HG02798 (cell line): ENCODE results near the gene RNF43.
"Not testable (repeated sequence)": the region's sequence is repeated elsewhere in the genome, so short reads cannot be mapped to it uniquely, and the experiment has no call there.

Experiments used
- ATAC-seq: cut with Tn5 transposase; IDR thresholded peaks from one replicate; pipeline ENCODE4 v1.9.1; 2021; ENCODE audit warnings: mild to moderate bottlenecking; ENCODE audit not compliant: unreplicated experiment, poor library complexity

RNF43 gene

DNA sequence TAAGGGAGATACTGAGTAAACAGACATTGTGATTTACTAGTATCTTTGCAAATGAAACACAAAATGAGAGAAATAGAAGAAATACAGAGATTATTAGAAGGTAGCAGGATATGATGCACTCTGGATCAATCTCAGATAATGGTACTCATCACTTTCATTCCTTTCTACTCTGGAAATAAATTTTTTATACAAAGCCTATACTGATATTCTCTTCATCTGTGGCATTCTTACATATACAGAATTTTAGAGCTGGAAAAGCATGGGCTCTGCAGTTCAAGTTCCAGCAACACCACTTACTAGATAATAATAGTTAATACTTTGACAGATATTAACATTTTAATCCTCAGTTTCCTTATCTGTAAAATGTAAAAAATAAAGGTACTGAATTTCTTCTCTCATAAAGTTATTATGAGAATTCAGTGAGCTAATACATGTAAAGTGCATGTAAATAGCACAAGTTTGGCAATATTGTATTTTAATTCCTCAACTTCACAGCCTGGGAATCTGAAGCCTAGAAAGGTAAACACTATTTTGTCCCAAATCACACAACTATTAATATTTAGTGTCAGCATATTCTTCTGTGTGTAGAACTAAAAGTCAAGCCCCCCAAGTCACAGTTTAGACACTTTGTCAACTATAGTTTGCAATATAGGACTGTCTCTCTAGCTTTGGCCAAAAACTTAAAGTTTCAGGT is 6.5 kb downstream of the RNF43 start:
- no peak for ATAC-seq

DNA sequence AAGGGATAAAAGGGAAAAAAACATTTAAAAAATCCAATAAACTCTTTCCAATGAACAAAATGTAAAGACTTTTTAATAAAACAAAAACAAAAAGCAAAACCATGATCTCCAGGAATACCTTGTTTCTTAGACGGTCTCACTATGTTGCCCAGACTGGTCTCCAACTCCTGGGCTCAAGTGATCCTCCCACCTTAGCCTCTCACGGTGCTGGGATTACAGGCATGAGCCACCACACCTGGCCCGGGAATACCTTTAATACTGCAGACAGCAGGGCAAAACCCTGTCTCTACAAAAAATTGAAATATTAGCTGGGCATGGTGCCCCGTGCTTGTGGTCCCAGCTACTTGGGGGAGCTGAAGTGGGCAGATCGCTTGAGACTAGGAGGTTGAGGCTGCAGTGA is 7.9 kb downstream of the RNF43 start:
- ATAC-seq, result no peak

DNA sequence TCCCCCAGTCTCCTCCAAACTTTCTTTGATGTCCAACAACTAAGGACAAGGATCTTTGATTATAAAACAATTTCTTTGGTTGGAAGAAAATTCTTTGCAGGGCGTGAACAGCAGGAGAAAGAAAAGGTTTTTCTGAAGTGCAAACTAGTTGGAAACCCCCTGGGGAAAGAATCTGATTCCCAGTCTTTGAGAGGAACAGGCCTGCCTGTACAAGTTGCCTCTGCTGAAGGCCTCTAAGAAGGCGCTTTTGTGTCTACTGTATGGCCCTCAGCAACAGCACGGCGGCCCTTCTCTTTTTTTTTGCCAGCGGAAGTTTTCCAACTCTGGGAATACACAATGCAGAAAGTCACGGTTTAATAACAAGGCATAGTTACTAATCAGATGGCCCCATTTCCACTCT is 14.0 kb downstream of the RNF43 start:
- ATAC-seq, result no peak

DNA sequence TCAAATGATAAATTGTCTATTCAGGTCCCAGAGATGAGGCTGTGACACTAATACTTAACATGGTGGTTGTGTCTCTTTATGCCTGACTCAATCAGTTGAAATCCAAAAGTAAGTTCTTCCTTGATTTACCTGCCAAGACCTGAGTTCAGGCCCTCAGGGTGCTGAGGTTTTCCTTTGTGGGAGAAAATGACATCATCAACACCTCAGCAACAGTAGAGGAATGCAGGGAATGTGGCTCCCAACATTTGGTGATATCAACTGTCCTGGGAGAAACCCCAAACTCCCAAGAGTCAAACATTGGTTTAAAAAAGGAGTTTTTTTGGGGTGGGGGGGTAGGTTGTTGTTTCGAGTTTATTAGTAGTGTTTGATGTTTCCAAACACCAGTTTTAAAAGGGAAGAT is 14.7 kb downstream of the RNF43 start:
- no peak for ATAC-seq

DNA sequence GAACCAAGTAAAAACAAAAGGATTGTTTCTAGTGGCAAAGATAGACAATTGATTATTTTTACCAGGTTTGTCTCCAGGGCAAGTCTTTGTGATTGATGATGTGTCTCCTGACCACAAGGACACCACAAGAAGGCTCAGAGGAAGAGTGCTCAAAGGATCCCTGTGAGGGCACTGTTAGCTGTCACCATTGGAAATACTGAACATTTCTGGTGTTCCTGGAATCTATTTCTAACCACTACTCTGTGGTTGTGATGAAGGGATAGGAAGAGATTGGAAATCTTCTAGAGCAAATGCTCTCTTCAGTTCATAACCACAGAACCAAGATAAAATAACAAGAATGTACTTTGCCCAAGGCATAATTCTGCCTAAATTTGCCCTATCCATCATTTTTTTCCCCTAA is 15.3 kb downstream of the RNF43 start:
- no peak for ATAC-seq

DNA sequence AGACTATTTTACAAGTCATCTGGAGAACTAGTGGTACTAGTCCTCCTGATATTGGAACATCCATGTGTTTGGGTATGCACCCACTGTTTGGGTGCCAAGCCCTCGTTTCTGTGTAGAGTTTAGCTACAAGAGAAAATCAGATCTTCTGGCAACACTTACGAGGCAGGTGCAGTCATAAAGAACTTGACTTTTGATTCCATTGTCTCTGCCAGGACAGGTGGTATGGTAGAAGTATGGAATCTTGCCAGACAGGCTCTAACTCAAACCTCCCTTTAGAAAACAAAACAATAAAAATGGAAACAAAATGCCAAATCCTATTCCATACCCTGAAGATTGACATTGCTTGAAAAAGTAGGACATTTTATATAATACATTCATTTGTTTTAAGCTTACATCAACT is 16.0 kb downstream of the RNF43 start:
- ATAC-seq, result no peak

DNA sequence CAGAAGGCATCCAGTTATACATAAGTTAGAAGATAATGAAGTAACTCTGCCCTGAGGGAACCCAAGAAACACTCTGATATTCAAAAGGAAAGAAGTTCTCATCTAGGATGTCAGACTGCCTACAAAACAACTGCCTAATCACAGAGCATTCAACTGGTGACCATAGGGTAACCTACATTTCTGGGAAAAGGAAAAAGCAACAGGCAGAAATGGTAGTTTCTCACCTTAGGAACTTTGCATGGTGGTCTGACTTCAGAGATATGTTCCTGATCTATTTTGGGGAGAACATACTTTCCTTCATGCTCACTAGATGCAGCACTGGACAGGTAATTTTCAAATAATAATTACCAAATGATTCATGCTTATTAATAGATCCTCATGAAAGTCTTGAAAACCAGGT is 16.5 kb downstream of the RNF43 start:
- ATAC-seq, result no peak

DNA sequence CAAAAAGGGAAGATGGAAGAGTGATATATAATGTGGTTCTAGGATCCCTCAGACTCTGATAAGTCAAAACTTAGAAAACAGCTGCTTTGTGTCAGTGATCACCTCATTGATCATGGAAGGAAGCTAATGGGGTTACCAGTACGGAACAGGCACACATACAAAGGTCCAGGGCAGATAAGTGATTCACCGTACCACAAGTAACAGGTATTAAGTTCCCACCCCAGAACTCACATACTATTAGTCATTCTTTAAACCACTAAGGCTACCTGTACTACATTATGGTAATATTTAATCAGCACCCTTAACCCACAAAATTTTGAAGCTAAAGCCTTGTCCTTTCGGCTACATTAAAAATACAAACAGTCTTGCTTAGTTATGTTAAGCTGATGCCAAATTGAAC is 17.4 kb downstream of the RNF43 start:
- no peak for ATAC-seq

DNA sequence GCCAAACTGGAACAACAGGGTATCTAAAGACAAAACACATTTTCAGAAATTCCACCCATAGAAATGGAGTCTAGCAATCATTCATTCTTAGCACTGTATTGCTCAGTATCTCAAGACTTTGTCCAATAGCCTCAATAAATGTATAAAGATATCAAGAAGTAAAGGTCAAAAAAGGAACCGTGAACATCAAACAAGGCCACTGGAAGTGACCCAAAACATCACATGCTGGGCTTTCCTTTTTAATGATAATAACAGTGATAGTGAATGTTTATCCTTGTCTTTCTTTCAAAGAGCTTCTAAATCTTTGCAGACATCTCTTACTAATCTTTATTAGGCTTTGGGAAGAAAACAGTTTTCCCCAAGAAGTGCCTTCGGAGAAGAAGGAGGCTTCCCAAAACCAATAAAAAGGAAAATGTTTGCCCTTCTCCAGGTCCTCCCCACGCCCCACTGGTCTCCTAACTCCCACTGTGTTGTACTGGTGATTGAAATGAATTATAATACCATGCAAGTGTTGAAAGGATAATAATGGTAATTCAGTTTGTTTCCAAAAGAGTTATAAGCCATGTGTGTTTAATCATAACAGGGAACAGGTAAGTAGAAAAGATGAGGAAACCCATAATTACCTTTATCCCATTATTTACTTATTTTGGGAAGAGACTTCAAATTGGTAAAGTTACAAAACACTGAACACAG is 18.6 kb downstream of the RNF43 start:
- ATAC-seq, result no peak

DNA sequence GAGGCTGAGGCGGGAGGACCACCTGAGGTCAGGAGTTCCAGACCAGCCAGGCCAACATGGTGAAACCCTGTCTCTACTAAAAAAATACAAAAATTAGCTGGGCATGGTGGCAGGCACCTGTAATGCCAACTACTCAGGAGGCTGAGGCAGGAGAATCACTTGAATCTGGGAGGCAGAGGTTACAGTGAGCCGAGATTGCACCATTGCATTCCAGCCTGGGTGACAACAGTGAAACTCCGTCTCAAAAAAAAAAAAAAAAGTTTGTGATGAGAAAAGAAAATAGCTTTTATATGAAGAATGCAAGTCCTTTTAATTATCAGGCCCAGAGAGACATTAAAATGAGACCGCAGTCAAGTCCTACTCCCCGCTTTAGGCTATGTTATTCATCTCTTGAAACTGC is 19.9 kb downstream of the RNF43 start:
- ATAC-seq, result not testable (repeated sequence)

DNA sequence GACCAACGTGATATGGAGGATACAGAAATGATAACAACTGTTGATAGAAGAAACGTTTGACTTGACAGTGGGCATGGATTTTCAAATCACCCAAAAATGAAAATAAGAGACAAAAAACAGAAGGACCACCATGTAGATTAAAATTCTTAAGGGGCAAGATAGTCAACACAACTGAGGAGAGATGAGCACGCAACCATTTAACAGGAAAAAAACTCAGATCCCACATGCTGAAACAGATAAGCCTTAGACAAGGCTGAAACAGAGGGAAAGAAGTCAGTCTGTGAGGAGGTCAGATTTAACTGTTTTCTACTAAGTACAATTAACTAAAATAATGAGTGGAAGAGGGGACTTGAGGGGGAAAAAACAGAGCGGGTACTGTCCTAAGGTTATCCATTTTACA is 21.2 kb downstream of the RNF43 start:
- no peak for ATAC-seq

DNA sequence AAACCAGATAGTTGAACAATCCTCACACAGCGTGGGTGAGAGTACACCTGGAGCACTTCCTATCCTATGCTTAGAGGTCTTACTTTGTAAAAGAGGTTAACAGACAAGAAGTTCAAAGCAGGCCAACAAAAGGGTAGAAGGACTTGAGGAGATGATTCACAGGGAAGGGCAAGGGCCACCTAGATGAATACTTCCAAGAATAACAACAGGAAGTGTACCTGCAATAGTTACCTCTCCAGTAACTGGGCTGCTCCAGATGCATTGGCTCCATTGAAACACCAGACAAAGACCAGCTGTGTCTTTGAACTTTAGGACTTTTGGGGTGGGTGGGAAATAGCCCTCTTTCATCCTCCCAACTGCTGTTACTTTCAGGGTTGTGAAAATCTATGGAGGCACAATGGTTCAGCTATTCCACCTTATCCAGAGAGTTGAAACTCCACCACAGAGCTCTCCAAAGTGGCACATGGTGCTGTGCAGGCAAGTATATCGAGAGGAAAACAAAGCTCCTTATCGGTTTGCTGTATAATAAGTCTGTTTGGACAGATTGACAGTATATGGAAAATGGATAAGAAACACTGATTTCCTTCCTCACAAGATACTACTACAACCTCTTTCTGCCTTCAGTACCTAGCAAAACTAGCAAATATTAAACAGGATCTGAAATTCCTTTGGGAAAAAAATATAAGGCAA is 22.7 kb downstream of the RNF43 start:
- no peak for ATAC-seq

DNA sequence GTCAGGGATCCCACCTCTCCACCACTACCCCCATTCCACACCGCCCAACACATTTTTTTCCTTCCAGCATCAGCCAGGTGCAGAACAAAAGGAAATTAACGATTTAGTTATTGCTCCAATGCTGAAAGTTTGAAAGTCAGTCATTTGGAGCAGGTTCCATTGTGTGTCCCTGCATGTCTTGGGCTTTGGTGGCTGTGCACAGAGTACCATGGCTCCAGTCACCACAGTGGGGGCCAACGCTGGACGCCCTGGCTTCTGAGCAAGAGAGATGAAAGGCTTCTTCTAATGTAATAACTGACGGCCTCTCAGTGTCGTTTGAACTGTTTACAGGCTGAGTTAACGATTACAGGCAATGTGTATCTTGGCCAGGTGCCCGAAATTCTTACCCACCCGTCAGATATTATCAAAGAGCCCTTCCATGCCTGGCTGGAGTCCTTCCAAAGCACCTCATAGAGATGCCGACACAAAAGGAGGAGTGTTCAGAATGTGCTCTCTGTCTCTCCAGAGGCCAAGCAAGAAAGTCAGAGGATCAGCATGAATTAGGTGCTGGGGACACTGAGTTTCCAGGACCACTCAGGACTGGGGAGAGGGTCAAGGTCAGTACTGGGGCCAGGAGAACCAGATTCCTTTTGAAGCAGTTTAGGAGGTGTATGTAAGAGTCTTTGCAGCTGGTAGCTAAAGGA is 25.9 kb downstream of the RNF43 start:
- ATAC-seq, result no peak

DNA sequence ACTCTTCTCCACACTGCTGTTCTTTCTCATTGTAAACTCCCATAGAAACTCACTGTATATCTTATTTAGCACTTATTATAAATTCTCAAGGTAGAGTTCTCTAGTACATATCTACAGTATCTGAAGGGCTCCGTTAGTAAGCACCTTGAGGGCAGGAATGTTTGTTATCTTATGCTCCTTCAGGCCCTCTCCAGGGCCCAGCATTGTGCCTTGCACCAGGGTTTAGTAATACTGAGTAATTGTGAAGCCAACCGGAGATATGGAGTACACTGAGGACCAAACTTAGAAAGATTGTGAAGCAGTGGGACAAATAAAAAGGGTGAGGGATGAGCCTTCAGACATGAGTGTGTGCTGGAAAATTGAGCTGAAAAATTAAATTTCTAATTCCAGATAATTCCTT is 26.4 kb downstream of the RNF43 start:
- ATAC-seq, result no peak

DNA sequence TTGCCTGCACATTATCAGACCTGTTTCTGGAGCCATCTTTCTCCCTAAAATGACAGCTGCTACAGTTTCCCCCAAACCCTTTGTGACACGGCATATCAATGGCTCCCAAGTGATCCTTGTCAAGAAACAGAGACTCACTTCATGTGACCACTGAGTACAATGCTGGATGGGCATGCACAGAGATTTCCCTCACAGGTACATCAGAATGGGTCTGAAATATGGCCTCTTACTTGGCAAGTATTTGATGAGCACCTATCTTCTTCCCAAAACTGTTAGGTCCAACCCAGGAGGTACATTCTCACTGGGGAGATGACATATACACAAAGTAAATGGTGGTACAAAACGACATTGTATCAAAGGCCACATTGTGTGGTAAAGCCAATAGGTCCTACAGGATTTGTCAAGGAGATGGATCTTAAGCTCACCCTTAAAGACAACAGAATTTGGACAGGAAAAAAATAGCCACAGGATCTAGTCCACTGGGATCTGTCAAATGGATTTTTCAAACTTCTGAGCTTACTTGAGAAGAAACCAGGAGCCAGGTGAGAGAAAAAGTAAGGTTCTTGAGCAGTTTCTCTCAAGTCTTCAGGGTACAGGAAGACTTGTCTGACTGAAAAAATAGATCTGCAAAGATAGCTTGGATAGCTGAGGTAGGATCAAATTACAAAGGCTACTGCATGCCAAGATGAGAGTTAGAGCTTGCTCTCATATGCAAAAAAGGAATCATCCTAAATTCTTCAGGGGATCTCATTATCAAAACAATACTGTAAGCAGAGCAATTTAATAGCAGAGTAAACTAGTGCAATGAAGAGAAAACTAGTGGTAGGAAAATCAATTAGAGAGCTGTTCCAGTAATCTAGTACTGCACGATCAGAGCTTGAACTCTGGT is 28.8 kb downstream of the RNF43 start:
- ATAC-seq, result no peak

DNA sequence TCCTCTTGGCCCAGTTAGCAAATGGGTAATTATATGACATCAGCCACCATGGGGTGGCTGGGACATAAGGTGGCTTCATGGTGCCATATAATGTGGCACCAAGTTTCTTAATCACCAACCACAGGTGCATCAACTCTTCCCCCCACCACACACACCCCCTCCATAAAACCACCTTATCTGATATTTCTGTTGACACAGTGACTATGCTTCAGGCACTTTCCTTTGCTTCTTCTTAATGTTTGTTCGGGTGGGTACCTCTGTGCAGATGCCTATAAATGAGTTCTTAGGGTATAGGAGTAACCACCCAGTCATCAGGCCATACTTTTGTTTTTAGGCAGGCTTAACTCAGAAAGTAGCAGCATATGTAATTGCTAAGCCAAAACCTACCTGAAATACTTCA is 29.5 kb downstream of the RNF43 start:
- ATAC-seq, result no peak

DNA sequence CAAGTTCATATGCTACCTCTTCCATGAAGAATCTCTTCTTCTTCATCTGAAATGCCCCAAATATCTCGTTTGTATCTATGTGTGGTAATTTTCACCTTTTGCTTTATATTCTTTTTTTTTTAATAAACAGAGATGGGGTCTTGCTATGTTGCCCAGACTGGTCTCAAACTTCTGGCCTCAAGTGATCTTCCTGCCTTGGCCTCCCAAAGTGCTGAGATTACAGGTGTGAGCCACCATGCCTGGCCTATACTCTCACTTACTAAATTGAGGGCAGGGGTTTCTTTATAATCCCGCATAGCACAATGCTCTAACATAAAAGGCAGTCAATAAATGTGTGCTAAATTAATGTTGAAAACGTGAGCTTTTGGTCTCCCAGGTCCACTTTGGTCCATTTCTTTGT is 30.6 kb downstream of the RNF43 start:
- ATAC-seq, result no peak

DNA sequence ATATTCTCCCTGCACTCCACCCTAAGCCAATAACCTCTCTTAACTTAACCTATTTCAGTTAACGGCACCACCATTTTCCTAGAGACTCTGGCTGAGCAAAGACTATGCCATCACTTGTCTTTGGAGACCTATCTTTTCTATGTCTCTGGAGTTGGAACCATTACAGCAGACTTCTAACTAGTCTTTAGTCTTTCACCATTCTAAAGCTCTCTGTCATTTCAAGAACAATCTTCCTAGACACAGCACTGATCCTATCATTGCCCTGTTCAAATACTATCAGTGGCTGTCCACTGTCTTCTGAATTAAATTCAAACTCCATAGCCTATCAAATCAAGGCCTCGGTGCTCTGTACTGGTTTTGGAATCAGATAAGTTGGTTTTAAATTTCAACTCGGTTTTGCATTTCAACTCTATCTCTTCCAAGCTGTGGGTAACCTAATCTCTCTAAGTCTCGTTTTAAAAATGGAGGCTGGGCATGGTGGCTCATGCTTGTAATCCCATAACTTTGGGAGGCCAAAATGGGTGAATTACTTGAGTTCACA is 31.9 kb downstream of the RNF43 start:
- no peak for ATAC-seq

DNA sequence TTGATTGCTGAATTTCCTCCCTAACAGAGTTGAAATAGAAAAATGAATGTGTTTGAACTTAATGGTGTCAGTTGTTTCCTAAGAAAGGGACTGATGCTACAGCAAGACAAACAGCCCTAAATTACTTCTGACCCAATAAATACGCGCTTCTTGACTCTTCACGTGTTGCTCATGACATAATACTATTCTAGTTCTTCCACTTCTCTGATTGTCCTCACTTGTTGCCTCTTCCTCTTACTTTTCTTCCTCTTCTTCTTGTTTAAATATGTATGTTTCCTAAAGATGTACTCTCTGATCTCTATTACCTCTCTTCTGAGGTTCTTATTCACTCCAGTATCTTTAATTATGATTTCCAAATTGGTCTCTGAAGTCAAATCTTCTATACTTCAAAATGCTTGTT is 32.4 kb downstream of the RNF43 start:
- ATAC-seq, result no peak

DNA sequence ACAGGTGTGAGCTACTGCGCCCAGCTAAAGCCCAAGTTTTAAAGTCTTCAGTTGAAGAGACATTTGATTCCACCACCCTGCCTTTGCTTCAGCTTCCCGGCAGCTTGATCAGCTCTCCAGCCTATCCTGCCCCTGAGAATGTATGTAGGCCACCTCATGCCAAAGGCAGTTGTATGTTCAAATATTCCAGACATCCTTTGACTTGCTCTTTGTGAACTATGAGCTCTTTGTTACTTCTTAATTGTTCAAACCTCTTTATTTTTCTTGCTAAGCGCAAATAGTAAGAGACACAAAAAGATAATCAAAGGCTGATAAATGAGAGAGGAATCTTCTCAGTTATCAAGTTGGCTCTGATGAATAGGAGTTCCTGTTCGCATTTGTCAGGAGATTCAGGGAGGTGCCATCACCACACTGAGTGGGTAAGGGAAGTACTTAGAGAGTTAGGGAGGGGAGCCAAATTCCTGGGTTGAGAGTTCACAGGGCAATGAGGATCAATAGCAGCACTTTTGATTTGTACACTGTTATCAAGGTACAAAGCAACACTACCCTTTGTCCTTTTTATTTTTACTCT is 33.4 kb downstream of the RNF43 start:
- ATAC-seq, result no peak
